Omental fat pad (tissue), 4 donors: ENCODE measurements around the gene TUSC2. TPM values are rescaled to one million over a fixed set of nuclear protein-coding genes. Genes with fewer than 3 reads are reported as not detected.
A peak's percentile ranks its signal among the peaks of the same experiment; 100 is the strongest.
"Not testable (repeated sequence)": the region's sequence is repeated elsewhere in the genome, so short reads cannot be mapped to it uniquely, and the experiment has no call there.

Experiments
- ATAC-seq: fragments of 150-250 bp; one replicate; pipeline ENCODE4 v1.9.1; 2016; ENCODE audit warnings: mild to moderate bottlenecking, moderate library complexity; ENCODE audit not compliant: low FRiP score
- DNase-seq: peaks from one replicate; pipeline ENCODE4 v3.0.0-alpha.2; 2019; ENCODE audit warnings: low spot score
- CTCF ChIP-seq, 3 donors: fragments of 450-650 bp; IDR thresholded peaks; one replicate each; pipeline ENCODE4 v1.5.1; 2016 to 2017; ENCODE audit warnings: antibody characterized with exemption in 3 of 3, mild to moderate bottlenecking in 3 of 3, moderate library complexity in 2 of 3
- total RNA-seq, 4 donors: library from RNA; depleted of rRNA; stranded (reverse); fragments of >200 nt; gene quantifications; one replicate each; pipeline ENCODE4 v1.1.0, GENCODE V29; 2016

The TUSC2 gene
- total RNA-seq, 4 donors from 2014 or later: 13.7 to 28.8 (median 22.8) TPM

- DNase-seq: no peak
These were observed 9.4 kb downstream of the TUSC2 start for GRCh38 chr3:50318615-50319014.

GRCh38 chr3:50318163-50318562, 9.9 kb downstream of the TUSC2 start:
- TF ChIP-seq CTCF (IDR thresholded peaks at IDR 0.05): no peak
- DNase-seq (no peak), ATAC-seq (no peak)

More at GRCh38 chr3:50318615-50319014, 9.4 kb downstream of the TUSC2 start:
- TF ChIP-seq CTCF (IDR thresholded peaks at IDR 0.05): no peak
- no peak for ATAC-seq

- no peak for TF ChIP-seq CTCF (IDR thresholded peaks at IDR 0.05)
- ATAC-seq: no peak
- no peak for DNase-seq
These were observed 10.7 kb downstream of the TUSC2 start for GRCh38 chr3:50317300-50317699.

GRCh38 chr3:50316657-50317242, 11.3 kb downstream of the TUSC2 start:
- no peak for DNase-seq
- peak; percentile 70 for ATAC-seq
- no peak for TF ChIP-seq CTCF (IDR thresholded peaks at IDR 0.05)

- ATAC-seq (no peak), DNase-seq (no peak)
- TF ChIP-seq CTCF (IDR thresholded peaks at IDR 0.05): no peak
These were observed 13.2 kb downstream of the TUSC2 start for GRCh38 chr3:50314816-50315215.

GRCh38 chr3:50314342-50314741, 13.7 kb downstream of the TUSC2 start:
- no peak for ATAC-seq
- DNase-seq: no peak
- TF ChIP-seq CTCF (IDR thresholded peaks at IDR 0.05): no peak

GRCh38 chr3:50312041-50312440, 16.0 kb downstream of the TUSC2 start:
- not testable (repeated sequence) for DNase-seq, ATAC-seq
